ENCODE results near the gene PDSS1. TPM values are rescaled to one million over a fixed set of nuclear protein-coding genes. Genes with fewer than 3 reads are reported as not detected.

The PDSS1 gene
- total and polyA plus RNA-seq, 7 donors: 2.4 to 31.7 (median 4.7) TPM

DNA sequence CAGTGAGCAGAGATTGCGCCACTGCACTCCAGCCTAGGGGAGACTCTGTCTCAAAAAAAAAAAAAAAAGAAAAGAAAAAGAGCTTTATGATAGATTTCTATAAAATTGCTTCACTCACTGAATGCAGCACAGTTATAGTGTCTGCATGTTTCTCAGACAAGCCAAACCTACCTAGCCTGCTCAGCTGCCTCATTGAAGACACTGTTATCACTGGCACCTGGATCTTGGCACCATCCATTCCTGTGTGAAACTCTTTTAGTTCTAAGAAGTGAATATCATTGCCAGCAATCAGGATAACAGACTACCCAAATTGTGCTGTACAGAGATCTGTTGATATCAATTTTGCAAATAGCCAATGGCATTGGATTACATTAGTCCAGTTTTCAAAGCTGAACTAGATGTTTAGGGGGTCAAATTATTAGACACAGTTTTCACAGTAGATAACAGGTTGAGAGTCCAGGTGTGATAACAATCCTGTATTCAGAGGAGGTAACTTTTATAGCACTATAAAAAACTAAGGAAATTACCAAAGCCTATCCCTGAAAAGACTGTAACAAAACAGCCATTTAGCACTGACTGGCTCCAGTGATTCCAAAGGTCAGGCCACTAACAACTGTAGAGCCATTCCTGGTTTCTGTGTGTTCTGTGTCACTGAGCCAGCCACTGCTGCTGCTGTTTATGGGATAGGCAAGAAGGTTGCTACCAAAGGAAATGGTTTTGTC, 17.1 kb downstream of the PDSS1 start:
- DNase-seq: no peak
- 21 to 78% methylated on average over 1 of the region's 1 CpG for WGBS, 2 donors
- no peaks in the 10 kb centered on the region for H3K27me3 ChIP-seq
- intact Hi-C loops (cut with DNase I): no loop called here
- TF ChIP-seq EP300 (IDR thresholded peaks at IDR 0.05): no peak
- TF ChIP-seq, protein P1, sequence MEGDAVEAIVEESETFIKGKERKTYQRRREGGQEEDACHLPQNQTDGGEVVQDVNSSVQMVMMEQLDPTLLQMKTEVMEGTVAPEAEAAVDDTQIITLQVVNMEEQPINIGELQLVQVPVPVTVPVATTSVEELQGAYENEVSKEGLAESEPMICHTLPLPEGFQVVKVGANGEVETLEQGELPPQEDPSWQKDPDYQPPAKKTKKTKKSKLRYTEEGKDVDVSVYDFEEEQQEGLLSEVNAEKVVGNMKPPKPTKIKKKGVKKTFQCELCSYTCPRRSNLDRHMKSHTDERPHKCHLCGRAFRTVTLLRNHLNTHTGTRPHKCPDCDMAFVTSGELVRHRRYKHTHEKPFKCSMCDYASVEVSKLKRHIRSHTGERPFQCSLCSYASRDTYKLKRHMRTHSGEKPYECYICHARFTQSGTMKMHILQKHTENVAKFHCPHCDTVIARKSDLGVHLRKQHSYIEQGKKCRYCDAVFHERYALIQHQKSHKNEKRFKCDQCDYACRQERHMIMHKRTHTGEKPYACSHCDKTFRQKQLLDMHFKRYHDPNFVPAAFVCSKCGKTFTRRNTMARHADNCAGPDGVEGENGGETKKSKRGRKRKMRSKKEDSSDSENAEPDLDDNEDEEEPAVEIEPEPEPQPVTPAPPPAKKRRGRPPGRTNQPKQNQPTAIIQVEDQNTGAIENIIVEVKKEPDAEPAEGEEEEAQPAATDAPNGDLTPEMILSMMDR (IDR thresholded peaks at IDR 0.05): no peak
- no peak for TF ChIP-seq POLR2AphosphoS5 (IDR thresholded peaks at IDR 0.05)
- no peak for TF ChIP-seq POLR2A (IDR thresholded peaks at IDR 0.05)
- no peaks in the 10 kb centered on the region for H3K9me3 ChIP-seq
- H3K36me3 ChIP-seq: peaks cover 4 to 42% (median 6%) of the 10 kb centered on the region in 4 donors
- H3K27ac ChIP-seq: no peak overlapping the region
- H3K4me1 ChIP-seq: no peaks in the 10 kb centered on the region
- no peak overlapping the region for H3K4me3 ChIP-seq

DNA sequence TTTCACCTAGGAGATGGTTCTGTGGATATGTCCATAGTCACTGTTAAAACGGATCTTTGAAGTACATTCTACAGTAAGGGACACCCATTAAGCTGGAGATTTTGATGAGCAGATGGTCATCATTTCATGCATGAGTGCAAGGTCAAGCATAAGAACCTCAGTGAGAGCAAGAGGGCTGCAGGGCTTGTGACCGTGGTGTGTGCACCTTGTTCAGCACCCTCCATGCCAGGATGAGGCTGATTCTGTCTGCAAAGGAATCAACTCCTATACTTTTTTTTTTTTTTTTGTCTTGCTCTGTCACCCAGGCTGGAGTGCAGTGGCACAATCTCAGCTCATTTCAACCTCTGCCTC, 17.6 kb downstream of the PDSS1 start:
- Histone ChIP-seq H3K4me1 (no peaks in the 10 kb centered on the region), H3K27me3 (no peaks in the 10 kb centered on the region), H3K4me3 (no peak overlapping the region), H3K36me3 (peaks cover 4 to 39% (median 6%) of the 10 kb centered on the region in 4 donors), H3K9me3 (no peaks in the 10 kb centered on the region), H3K27ac (no peak overlapping the region)
- WGBS, 2 donors: 20 to 72% methylated on average over 2 of the region's 2 CpGs
- intact Hi-C loops (cut with DNase I): no loop called here
- TF ChIP-seq, protein P1 (IDR thresholded peaks at IDR 0.05): no peak
- TF ChIP-seq POLR2AphosphoS5 (IDR thresholded peaks at IDR 0.05): no peak
- no peak for TF ChIP-seq EP300 (IDR thresholded peaks at IDR 0.05)
- TF ChIP-seq POLR2A (IDR thresholded peaks at IDR 0.05): no peak
- no peak for DNase-seq

DNA sequence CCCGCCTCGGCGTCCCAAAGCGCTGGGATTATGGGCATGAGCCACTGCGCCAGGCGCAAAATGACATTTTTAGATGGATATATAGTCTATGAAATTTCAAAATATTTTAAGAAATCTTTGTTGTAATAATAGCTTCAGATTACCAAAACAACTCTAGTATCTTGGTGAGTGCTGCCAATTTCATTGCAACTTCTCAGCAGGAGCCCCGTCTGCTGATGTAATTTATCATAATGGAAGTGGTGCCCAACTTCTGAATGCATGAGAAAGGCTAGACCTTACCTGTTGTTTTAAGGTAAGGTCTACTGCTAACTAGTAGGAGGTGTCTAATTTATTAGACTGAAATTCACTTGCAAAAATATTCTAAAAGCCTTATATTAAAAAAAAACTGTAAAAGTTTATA, 20.0 kb downstream of the PDSS1 start:
- Histone ChIP-seq H3K27ac (no peak overlapping the region), H3K36me3 (peaks cover 0 to 44% (median 5%) of the 10 kb centered on the region in 4 donors), H3K4me3 (no peak overlapping the region), H3K4me1 (no peaks in the 10 kb centered on the region), H3K27me3 (no peaks in the 10 kb centered on the region), H3K9me3 (no peaks in the 10 kb centered on the region)
- WGBS, 2 donors: 83 to 91% methylated on average over 7 of the region's 7 CpGs
- intact Hi-C loops (cut with DNase I): no loop called here
- DNase-seq: no peak
- TF ChIP-seq, protein P1 (IDR thresholded peaks at IDR 0.05): no peak
- TF ChIP-seq EP300 (IDR thresholded peaks at IDR 0.05) (no peak), POLR2AphosphoS5 (IDR thresholded peaks at IDR 0.05) (no peak), POLR2A (IDR thresholded peaks at IDR 0.05) (no peak)

DNA sequence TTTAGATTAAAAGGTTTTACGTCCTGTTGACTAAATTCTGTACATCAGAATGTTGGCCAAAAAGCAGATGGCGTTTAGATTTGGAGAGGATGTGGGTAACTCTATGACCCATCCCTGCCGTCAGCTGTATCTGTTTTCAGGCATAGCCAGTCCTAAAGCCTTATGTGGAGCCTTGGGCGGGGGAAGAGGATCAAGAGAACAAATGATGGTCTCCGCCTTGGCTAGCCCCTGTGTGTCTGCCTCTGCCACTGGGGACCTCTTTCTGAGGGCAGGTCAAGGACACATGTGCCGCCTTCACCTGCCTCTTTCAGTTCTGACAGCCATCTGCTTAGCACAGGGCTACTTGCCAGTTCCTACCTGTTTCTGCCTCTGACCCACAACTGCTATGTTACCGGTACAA, 24.1 kb downstream of the PDSS1 start:
- intact Hi-C loops (cut with DNase I): no loop called here
- no peak for DNase-seq
- Histone ChIP-seq H3K4me1 (no peaks in the 10 kb centered on the region), H3K36me3 (peaks cover 0 to 49% (median 2%) of the 10 kb centered on the region in 4 donors), H3K27me3 (no peaks in the 10 kb centered on the region), H3K4me3 (no peak overlapping the region), H3K27ac (no peak overlapping the region), H3K9me3 (no peaks in the 10 kb centered on the region)
- no peak for TF ChIP-seq EP300 (IDR thresholded peaks at IDR 0.05)
- TF ChIP-seq POLR2A (IDR thresholded peaks at IDR 0.05): no peak
- no peak for TF ChIP-seq POLR2AphosphoS5 (IDR thresholded peaks at IDR 0.05)
- TF ChIP-seq, protein P1 (IDR thresholded peaks at IDR 0.05): no peak
- WGBS, 2 donors: 85 to 89% methylated on average over 7 of the region's 7 CpGs

DNA sequence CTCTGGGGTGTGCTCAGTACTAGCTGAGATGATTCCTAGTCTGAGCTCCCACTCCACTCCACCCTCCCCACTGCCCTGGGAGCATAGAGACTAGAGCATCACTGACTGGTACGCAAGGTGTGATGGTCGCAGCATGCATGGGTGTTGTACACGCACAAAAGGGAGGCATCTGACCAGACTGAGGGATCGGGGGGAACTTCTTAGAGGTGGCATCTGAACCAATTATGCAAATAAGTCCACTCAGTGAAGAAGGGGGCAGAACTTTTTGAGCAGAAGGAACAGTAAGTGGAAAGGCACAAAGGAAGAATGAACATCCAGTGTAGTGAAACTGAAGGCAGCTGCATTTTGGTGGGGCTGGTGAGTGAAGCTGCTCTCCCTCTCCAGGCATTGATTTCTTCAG, 25.5 kb downstream of the PDSS1 start:
- H3K36me3 ChIP-seq: peaks cover 0 to 36% (median 0%) of the 10 kb centered on the region in 4 donors
- H3K27ac ChIP-seq: no peak overlapping the region
- no peaks in the 10 kb centered on the region for H3K27me3 ChIP-seq
- TF ChIP-seq POLR2AphosphoS5 (IDR thresholded peaks at IDR 0.05): no peak
- TF ChIP-seq, protein P1 (IDR thresholded peaks at IDR 0.05): no peak
- no peak for TF ChIP-seq POLR2A (IDR thresholded peaks at IDR 0.05)
- no peak for TF ChIP-seq EP300 (IDR thresholded peaks at IDR 0.05)
- H3K9me3 ChIP-seq: no peaks in the 10 kb centered on the region
- WGBS, 2 donors: 81 to 96% methylated on average over 4 of the region's 4 CpGs
- no peak overlapping the region for H3K4me3 ChIP-seq
- intact Hi-C loops (cut with DNase I): no loop called here
- no peaks in the 10 kb centered on the region for H3K4me1 ChIP-seq
- no peak for DNase-seq
